HG03378 (cell line): Measurements from ENCODE around the gene ATP11B.
A peak's percentile ranks its signal among the peaks of the same experiment; 100 is the strongest.

ENCODE experiments used
- ATAC-seq: cut with Tn5 transposase; IDR thresholded peaks from one replicate; pipeline ENCODE4 v1.9.1; 2021; ENCODE audit warnings: mild to moderate bottlenecking, moderate library complexity; ENCODE audit not compliant: unreplicated experiment

The ATP11B gene

DNA sequence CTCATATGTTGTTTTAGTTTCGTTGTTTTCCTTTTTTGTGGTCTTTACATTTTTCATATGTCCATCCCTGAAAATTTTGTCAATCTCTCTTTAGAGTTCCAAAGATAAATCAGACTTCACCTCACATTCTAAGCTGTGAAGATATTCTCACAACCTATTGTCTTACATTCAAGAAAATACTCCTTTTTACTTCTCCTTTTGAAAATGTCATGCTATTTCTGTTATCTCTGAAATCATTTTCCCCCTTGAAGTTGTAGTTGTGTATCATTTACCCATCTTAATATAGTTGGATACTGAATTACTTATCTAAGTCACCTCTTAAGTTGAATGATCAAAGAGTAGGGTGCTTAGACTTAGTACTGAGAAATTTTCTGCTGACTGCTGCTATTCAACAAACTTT lies 112.7 kb downstream of the ATP11B start:
- ATAC-seq: no peak

- no peak for ATAC-seq
Measured at GRCh38 chr3:182908471-182908870, 115.2 kb downstream of the ATP11B start.

DNA sequence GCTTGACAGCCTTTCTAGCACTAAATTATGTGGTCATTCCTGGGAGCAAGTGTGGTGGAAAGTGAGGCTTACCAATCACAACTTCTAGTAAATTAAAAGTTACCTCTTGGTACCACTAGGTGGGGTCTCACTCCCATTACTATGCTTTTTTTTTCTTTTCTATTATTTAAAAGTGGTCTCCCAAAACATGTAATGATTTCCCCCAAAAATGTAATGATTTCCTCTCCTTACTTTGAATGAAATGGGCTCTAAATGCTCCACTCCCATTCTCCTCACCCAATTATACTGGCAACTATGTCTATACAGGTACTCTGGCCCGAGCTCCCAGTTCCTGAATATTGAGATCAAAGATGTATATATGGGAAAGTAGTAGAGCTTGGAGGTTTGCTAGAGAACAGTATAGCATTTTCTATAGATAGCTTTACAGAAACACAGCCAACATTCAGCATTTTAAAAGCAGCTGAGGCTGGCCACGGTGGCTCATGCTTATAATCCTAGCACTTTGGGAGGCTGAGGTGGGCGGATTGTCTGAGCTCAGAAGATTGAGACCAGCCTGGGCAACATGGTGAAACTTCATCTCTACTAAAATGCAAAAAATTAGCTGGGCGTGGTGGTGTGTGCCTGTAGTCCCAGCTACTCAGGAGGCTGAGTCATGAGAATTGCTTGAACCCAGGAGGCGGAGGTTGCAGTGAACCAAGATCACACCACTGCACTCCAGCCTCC lies 116.2 kb downstream of the ATP11B start:
- ATAC-seq: no peak

- ATAC-seq: no peak
Measured at GRCh38 chr3:182910936-182911781, 117.9 kb downstream of the ATP11B start.

- ATAC-seq: no peak
Measured at GRCh38 chr3:182911782-182912111, 118.4 kb downstream of the ATP11B start.

- ATAC-seq: no peak
Measured at GRCh38 chr3:182912474-182912873, 119.2 kb downstream of the ATP11B start.

DNA sequence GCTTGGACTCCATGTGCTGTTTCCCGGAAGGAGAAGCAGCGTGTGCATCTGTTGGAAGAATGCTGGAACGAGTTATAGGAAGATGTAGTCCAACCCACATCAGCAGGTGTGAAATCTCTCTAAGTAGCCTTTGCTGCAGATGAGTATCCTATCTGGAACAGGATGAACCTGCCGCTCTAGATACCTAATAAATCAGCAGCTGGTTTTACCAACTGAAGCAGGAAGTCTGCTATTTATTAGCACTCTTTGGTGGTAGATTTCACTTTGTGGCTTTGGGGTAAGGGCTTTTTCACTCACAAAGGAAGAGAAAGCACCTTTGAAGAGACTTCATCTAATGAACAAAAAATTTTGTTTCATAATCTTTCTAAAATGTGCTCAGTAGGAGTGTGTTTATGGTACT lies 120.6 kb downstream of the ATP11B start:
- ATAC-seq: peak; percentile 89

DNA sequence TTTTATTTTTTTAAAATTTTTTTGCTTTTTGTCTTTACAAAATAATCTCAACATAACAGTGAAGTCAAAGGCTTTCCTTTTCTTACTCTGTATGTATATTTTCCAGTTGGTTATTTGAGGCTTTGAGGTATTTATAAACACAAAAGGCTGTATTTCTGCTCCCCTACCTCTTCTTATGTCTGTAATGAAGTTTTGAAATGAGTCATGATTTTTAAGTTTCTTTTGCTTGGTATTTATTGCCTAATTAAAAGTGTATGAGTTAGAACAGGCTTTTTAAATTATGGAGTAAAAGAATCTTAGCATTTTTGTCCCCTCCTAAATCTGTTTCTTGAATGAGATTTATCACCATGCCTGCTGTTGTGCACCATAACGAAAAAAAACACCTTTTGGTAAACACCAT lies 121.0 kb downstream of the ATP11B start:
- peak; percentile 52 for ATAC-seq

DNA sequence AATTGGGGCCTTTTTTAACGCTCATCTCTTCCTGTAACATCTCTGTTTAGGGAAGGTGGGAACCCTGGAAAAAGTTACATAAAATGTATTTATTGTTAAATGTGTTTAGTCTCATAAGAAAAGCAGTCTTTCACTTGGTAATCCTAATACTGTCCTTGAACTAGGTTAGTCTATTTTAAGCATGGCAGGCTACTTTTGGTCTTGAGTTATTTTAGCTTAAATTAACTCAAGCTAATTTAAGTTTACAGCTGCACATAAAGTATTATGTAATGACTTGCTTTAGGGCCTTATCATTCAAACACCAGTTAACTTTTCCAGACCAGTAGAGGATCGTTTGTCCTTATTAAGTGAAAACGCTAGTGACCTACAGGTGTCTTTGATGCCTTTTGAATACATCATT lies 123.8 kb downstream of the ATP11B start:
- no peak for ATAC-seq

GRCh38 chr3:182919866-182920357 lies 126.6 kb downstream of the ATP11B start:
- ATAC-seq: no peak

- ATAC-seq: no peak
Measured at GRCh38 chr3:182920515-182921084, 127.3 kb downstream of the ATP11B start.

DNA sequence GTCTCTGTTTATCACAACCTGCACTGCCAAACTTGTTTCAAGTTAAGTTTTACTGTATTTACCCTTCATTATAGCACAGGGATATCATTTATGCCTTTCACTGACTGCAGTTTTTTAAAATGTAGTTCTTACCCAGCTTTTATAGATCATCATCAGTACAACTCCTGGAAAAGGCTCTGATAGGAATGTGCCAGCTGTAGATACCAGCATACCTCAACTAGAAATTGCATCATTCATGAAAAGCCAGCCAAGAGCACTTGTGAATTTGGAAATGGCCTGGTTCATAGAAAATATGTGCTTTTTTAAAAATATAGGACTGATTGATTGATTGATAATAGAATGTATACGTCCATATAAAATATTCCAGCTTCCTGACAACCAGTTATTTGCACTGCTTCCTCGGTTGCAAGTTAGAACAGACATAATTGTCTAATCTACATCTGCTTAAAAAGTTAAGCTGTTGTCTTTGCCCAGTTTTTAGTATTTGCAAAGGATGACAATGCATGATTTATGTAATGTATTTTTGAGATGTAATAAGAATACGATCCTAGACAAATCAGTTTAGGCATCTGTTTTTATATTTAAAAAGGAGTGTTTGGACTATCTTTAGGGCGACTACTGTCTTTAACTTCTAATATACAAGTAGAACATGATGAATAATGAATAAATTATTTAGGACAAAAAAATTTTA lies 128.5 kb downstream of the ATP11B start:
- no peak for ATAC-seq

GRCh38 chr3:182925330-182925943 lies 132.1 kb downstream of the ATP11B start:
- ATAC-seq: peak; percentile 94

DNA sequence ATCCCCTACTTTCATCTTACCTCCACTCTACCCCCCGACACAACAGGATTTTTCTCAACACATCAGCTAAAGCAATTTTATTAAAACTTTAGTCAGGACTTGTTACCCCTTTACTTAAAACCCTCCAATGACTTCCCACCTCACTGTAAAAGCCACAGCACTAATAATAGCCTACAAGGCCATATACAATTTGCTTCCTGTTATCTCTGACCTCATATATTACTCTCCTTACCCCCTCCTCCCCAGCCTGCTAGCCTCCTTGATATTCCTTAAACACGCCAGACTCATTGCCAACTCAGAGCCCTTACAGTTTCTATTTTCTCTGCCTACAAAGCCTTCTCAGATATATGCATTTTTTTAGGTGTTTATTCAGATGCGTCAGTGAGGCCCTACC lies 132.6 kb downstream of the ATP11B start:
- peak; percentile 15 for ATAC-seq

GRCh38 chr3:182935803-182936202 lies 142.5 kb downstream of the ATP11B start:
- no peak for ATAC-seq

DNA sequence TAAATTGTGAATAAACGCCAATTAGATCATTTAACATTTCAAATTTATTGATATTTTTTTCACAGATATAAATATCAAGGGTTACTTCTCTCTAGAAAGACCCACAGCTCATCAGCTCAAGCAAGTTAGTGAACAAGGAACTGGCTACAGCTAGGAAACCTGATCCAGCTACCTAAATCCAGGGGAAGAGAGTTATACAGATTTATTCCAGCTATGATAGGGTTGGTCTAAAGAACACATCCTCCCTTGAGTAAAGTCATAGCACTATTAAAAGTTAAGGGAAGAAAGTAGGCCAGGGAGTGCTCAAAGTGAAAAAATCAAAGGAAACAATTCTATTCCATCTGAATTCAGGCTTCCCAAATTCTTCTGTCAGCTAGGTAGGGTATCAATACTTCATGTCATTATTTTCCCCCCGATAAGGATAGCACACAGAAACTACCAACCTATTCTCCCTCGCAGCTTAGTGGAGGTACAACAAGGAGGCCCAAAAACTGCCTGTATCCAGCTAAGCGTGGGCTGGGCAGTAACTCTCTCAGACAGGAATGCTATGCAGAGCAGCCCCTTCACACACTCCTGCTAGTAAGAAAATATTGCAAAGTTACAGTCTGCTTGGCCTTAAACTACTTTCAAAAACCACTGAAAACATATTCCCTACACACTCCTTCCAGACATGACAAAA lies 143.1 kb downstream of the ATP11B start:
- ATAC-seq: no peak

- no peak for ATAC-seq
Measured at GRCh38 chr3:182936918-182937285, 143.6 kb downstream of the ATP11B start.

- peak; percentile 92 for ATAC-seq
Measured at GRCh38 chr3:182937293-182938051, 144.2 kb downstream of the ATP11B start.

DNA sequence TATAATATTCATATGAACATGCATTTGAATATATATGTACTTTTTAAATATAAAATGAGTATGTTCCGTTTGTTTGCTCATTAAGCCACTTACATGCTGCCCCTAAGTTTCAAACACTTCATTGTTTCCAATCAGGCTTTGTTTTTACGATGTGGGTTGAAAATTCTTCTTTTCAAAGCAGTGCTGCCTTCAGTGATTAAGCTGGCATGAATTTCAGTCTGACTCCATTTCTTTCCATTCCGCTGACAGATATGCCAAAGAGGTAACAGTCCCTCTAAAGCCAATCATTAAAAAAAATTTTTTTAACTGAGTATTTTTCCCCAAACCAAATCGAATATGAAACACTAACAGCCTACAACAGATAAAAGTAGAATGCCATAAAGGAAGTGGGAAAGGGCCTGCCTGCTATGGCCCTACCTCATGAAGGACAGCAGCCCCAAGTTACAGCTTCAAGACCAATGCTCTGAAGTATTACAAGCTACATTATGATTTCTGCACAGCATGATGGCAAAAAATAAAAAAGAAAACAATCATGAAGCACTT lies 147.0 kb downstream of the ATP11B start:
- ATAC-seq: no peak
